ENCODE data around the gene GPBP1. TPM values are rescaled to one million over a fixed set of nuclear protein-coding genes. Genes with fewer than 3 reads are reported as not detected.
"Not testable (repeated sequence)": the region's sequence is repeated elsewhere in the genome, so short reads cannot be mapped to it uniquely, and the experiment has no call there.

The GPBP1 gene
- polyA plus RNA-seq, 3 donors from 2014 or later = 60.7 to 95.6 (median 80.4) TPM

DNA sequence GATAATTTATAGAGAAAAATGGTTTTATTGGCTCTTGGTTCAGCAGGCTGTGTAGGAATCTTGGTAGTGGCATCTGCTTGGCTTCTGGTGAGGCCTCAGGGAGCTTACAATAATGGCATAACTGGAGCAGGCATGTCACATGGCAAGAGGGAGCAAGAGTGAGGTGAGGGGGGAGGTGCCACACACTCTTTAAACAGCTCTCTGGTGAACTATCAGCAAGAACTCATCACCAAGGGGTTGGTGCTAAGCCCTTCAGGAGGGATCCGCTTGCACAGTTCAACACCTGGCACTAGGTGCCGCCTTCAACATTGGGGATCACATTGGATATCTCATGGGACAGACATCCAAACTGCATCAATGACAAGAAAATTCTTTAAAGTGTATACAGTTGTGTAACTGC lies 10.5 kb downstream of the GPBP1 start:
- H3K27me3 Mint-ChIP-seq (ENCODE audit: low read depth in 3 of 3) = peaks cover 0 to 6% (median 3%) of the 10 kb centered on the region in 3 donors
- no peak for DNase-seq
- H3K4me1 Mint-ChIP-seq = peaks cover 88 to 92% of the 10 kb centered on the region in 2 donors
- peak overlapping the region in 4 of 5 donors; percentile 12 to 69 (median 24) for H3K4me3 Mint-ChIP-seq
- no peaks in the 10 kb centered on the region for H3K9me3 Mint-ChIP-seq
- H3K36me3 Mint-ChIP-seq = peaks cover 7 to 11% (median 7%) of the 10 kb centered on the region in 3 donors
- peak overlapping the region; percentile 36 to 84 (median 60) for H3K27ac Mint-ChIP-seq

DNA sequence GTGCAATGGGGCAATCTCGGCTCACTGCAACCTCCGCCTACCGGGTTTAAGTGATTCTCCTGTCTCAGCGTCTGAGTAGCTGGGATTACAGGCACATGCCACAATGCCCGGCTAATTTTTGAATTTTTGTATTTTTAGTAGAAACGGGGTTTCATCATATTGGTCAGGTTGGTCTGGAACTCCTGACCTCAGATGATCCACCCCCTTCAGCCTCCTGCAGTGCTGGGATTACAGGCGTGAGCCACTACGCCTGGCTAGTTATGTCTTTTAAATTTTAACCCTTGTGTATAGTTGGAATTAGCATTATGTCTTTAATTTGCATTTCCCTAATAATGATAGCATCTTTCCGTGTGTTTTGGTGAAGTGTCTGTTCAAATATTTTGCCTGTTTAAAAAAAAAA lies 11.5 kb downstream of the GPBP1 start:
- H3K27me3 Mint-ChIP-seq (ENCODE audit: low read depth in 3 of 3) = peaks cover 0 to 6% (median 3%) of the 10 kb centered on the region in 3 donors
- peak overlapping the region; percentile 23 to 69 (median 40) for H3K27ac Mint-ChIP-seq
- DNase-seq = no peak
- peaks cover 6 to 7% (median 7%) of the 10 kb centered on the region in 3 donors for H3K36me3 Mint-ChIP-seq
- no peaks in the 10 kb centered on the region for H3K9me3 Mint-ChIP-seq
- peaks cover 88 to 92% of the 10 kb centered on the region in 2 donors for H3K4me1 Mint-ChIP-seq
- H3K4me3 Mint-ChIP-seq = peak overlapping the region in 4 of 5 donors; percentile 20 to 65 (median 32)

GRCh38 chr5:57186194-57186593 lies 12.3 kb downstream of the GPBP1 start:
- Mint-ChIP-seq H3K4me3 (peak overlapping the region in 4 of 5 donors; percentile 24 to 65 (median 36)), H3K27ac (peak overlapping the region in 5 of 6 donors; percentile 23 to 71 (median 30)), H3K27me3 (ENCODE audit: low read depth in 3 of 3) (peaks cover 0 to 5% (median 3%) of the 10 kb centered on the region in 3 donors), H3K36me3 (peaks cover 6 to 7% (median 7%) of the 10 kb centered on the region in 3 donors), H3K4me1 (peaks cover 81 to 86% of the 10 kb centered on the region in 2 donors), H3K9me3 (no peaks in the 10 kb centered on the region)
- no peak for DNase-seq

GRCh38 chr5:57187977-57188376 lies 14.1 kb downstream of the GPBP1 start:
- DNase-seq; H3K27me3 Mint-ChIP-seq (ENCODE audit: low read depth in 3 of 3); H3K9me3 Mint-ChIP-seq: not testable (repeated sequence)
- Mint-ChIP-seq H3K36me3 (peaks cover 7 to 11% (median 10%) of the 10 kb centered on the region in 3 donors), H3K4me1 (peaks cover 80 to 94% of the 10 kb centered on the region in 2 donors), H3K4me3 (peak overlapping the region; percentile 42 to 69 (median 53)), H3K27ac (peak overlapping the region; percentile 23 to 76 (median 64))

DNA sequence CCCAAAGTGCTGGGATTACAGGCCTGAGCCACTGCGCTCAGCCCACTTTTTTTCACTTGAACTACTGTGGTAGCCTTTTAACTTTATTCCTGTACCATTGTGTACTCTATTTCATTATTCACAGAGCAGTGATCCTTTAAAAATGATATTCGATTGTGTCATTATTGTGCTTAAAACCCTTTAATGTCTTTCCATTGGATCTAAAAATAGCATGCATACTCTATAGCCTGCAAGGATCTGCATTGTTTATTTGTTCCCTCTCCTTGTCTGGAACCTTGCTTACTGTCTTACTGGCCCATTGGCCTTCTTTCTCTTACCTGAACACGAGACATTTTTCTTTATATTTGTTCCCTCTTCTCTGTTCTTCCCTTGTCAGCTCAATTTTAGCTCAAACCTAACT lies 15.7 kb downstream of the GPBP1 start:
- H3K36me3 Mint-ChIP-seq = peaks cover 7 to 11% (median 7%) of the 10 kb centered on the region in 3 donors
- no peaks in the 10 kb centered on the region for H3K9me3 Mint-ChIP-seq
- H3K27me3 Mint-ChIP-seq (ENCODE audit: low read depth in 3 of 3) = peaks cover 0 to 4% (median 3%) of the 10 kb centered on the region in 3 donors
- peak overlapping the region in 4 of 6 donors; percentile 15 to 36 (median 31) for H3K27ac Mint-ChIP-seq
- no peak for DNase-seq
- H3K4me3 Mint-ChIP-seq = peak overlapping the region in 2 of 5 donors; percentile 11 to 32
- H3K4me1 Mint-ChIP-seq = peaks cover 83 to 95% of the 10 kb centered on the region in 2 donors

GRCh38 chr5:57190593-57190992 lies 16.7 kb downstream of the GPBP1 start:
- Mint-ChIP-seq H3K4me3 (peak overlapping the region in 1 of 5 donors; percentile 35), H3K36me3 (peaks cover 6 to 10% (median 8%) of the 10 kb centered on the region in 3 donors), H3K27me3 (ENCODE audit: low read depth in 3 of 3) (peaks cover 0 to 4% (median 3%) of the 10 kb centered on the region in 3 donors), H3K9me3 (no peaks in the 10 kb centered on the region), H3K27ac (peak overlapping the region in 1 of 6 donors; percentile 34), H3K4me1 (peaks cover 84 to 95% of the 10 kb centered on the region in 2 donors)
- DNase-seq = no peak

GRCh38 chr5:57191163-57191562 lies 17.3 kb downstream of the GPBP1 start:
- no peaks in the 10 kb centered on the region for H3K9me3 Mint-ChIP-seq
- H3K4me3 Mint-ChIP-seq = no peak overlapping the region
- DNase-seq = no peak
- H3K4me1 Mint-ChIP-seq = peaks cover 80 to 94% of the 10 kb centered on the region in 2 donors
- H3K27me3 Mint-ChIP-seq (ENCODE audit: low read depth in 3 of 3) = peaks cover 0 to 4% (median 3%) of the 10 kb centered on the region in 3 donors
- peaks cover 6 to 10% (median 8%) of the 10 kb centered on the region in 3 donors for H3K36me3 Mint-ChIP-seq
- H3K27ac Mint-ChIP-seq = peak overlapping the region in 3 of 6 donors; percentile 34 to 83 (median 62)

- Mint-ChIP-seq H3K4me1 (peaks cover 72 to 90% of the 10 kb centered on the region in 2 donors), H3K36me3 (peaks cover 6 to 10% (median 8%) of the 10 kb centered on the region in 3 donors), H3K27me3 (ENCODE audit: low read depth in 3 of 3) (peaks cover 0 to 4% (median 3%) of the 10 kb centered on the region in 3 donors), H3K27ac (peak overlapping the region in 4 of 6 donors; percentile 32 to 83 (median 50)), H3K9me3 (no peaks in the 10 kb centered on the region), H3K4me3 (peak overlapping the region in 1 of 5 donors; percentile 53)
- no peak for DNase-seq
Measured at GRCh38 chr5:57191986-57192385, 18.1 kb downstream of the GPBP1 start.

DNA sequence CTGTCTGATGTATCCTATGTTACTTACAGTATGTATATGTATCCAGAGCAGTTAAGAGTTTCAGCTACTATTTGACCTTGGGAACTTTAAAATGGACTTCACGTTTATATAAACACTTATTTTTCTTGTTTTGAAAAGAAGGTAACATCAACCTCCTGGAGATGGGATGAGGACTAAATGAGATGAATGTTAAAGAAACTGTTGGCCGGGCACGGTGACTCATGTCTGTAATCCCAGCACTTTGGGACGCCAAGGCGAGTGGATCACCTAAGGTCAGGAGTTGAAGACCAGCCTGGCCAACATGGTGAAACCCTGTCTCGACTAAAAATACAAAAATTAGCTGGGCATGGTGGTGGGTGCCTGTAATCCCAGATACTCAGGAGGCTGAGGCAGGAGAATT lies 19.0 kb downstream of the GPBP1 start:
- H3K9me3 Mint-ChIP-seq; H3K36me3 Mint-ChIP-seq; H3K27me3 Mint-ChIP-seq (ENCODE audit: low read depth in 3 of 3); DNase-seq: not testable (repeated sequence)
- Mint-ChIP-seq H3K4me3 (peak overlapping the region in 2 of 5 donors; percentile 11 to 82), H3K27ac (peak overlapping the region in 5 of 6 donors; percentile 7 to 84 (median 60)), H3K4me1 (peaks cover 70 to 90% of the 10 kb centered on the region in 2 donors)

- DNase-seq = peak in 1 of 3 donors; percentile 29
Measured at GRCh38 chr5:57193757-57194413, 20.0 kb downstream of the GPBP1 start.

GRCh38 chr5:57194653-57195052 lies 20.8 kb downstream of the GPBP1 start:
- no peaks in the 10 kb centered on the region for H3K27me3 Mint-ChIP-seq (ENCODE audit: low read depth in 3 of 3)
- H3K36me3 Mint-ChIP-seq = peaks cover 6 to 8% (median 8%) of the 10 kb centered on the region in 3 donors
- H3K4me3 Mint-ChIP-seq = peak overlapping the region in 2 of 5 donors; percentile 7 to 37
- DNase-seq = no peak
- H3K27ac Mint-ChIP-seq = peak overlapping the region in 5 of 6 donors; percentile 2 to 82 (median 56)
- H3K4me1 Mint-ChIP-seq = peaks cover 64 to 90% of the 10 kb centered on the region in 2 donors
- no peaks in the 10 kb centered on the region for H3K9me3 Mint-ChIP-seq

More at GRCh38 chr5:57193757-57194413, 20.0 kb downstream of the GPBP1 start:
- H3K4me1 Mint-ChIP-seq = peaks cover 65 to 90% of the 10 kb centered on the region in 2 donors
- H3K9me3 Mint-ChIP-seq = no peaks in the 10 kb centered on the region
- peak overlapping the region; percentile 59 to 90 (median 74) for H3K27ac Mint-ChIP-seq
- H3K27me3 Mint-ChIP-seq (ENCODE audit: low read depth in 3 of 3) = no peaks in the 10 kb centered on the region
- peak overlapping the region in 4 of 5 donors; percentile 19 to 82 (median 59) for H3K4me3 Mint-ChIP-seq
- peaks cover 6 to 8% (median 6%) of the 10 kb centered on the region in 3 donors for H3K36me3 Mint-ChIP-seq

GRCh38 chr5:57195060-57195459 lies 21.2 kb downstream of the GPBP1 start:
- peaks cover 6 to 9% (median 8%) of the 10 kb centered on the region in 3 donors for H3K36me3 Mint-ChIP-seq
- H3K27me3 Mint-ChIP-seq (ENCODE audit: low read depth in 3 of 3) = no peaks in the 10 kb centered on the region
- no peak for DNase-seq
- no peaks in the 10 kb centered on the region for H3K9me3 Mint-ChIP-seq
- peaks cover 64 to 90% of the 10 kb centered on the region in 2 donors for H3K4me1 Mint-ChIP-seq
- peak overlapping the region in 4 of 6 donors; percentile 2 to 56 (median 37) for H3K27ac Mint-ChIP-seq
- H3K4me3 Mint-ChIP-seq = no peak overlapping the region

- H3K4me3 Mint-ChIP-seq = peak overlapping the region in 4 of 5 donors; percentile 30 to 51 (median 38)
- DNase-seq = no peak
Measured at GRCh38 chr5:57199866-57200265, 26.0 kb downstream of the GPBP1 start.

DNA sequence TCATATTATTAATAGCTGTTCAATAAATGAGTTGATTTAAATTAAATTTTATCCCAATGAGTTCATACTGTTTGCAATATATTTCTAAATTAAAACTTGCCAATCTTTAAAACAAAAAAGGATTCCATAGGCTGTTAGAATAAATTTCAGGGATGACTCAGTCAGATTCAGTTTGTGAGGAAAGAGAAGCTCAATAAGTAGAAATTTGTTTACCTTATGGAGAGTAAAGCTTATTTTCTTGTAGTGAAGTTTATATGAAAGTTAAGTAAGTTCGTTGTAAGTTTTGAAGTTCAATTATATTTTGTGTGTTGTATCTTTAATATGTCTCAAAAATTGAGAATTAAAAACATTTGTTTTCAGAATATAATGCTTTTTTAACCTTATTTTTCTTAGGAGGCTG lies 29.0 kb downstream of the GPBP1 start:
- peak overlapping the region in 1 of 5 donors; percentile 38 for H3K4me3 Mint-ChIP-seq
- peaks cover 0 to 4% (median 0%) of the 10 kb centered on the region in 3 donors for H3K36me3 Mint-ChIP-seq
- H3K9me3 Mint-ChIP-seq = no peaks in the 10 kb centered on the region
- no peak for DNase-seq
- H3K4me1 Mint-ChIP-seq = peaks cover 65 to 94% of the 10 kb centered on the region in 2 donors
- H3K27me3 Mint-ChIP-seq (ENCODE audit: low read depth in 3 of 3) = peaks cover 0 to 2% (median 0%) of the 10 kb centered on the region in 3 donors
- peak overlapping the region; percentile 14 to 90 (median 84) for H3K27ac Mint-ChIP-seq

More at GRCh38 chr5:57199866-57200265, 26.0 kb downstream of the GPBP1 start:
- peak overlapping the region in 5 of 6 donors; percentile 9 to 79 (median 37) for H3K27ac Mint-ChIP-seq
- no peaks in the 10 kb centered on the region for H3K9me3 Mint-ChIP-seq
- H3K36me3 Mint-ChIP-seq = peaks cover 0 to 4% (median 0%) of the 10 kb centered on the region in 3 donors
- no peaks in the 10 kb centered on the region for H3K27me3 Mint-ChIP-seq (ENCODE audit: low read depth in 3 of 3)
- H3K4me1 Mint-ChIP-seq = peaks cover 57 to 88% of the 10 kb centered on the region in 2 donors

Measured in immature natural killer cell (primary cell).